ENCODE results near the gene PIP5K1C. TPM values are rescaled to one million over a fixed set of nuclear protein-coding genes. Genes with fewer than 3 reads are reported as not detected.

PIP5K1C gene
- total RNA-seq, 2 experiments from 2014 or later = 7.3 to 7.5 TPM

DNA sequence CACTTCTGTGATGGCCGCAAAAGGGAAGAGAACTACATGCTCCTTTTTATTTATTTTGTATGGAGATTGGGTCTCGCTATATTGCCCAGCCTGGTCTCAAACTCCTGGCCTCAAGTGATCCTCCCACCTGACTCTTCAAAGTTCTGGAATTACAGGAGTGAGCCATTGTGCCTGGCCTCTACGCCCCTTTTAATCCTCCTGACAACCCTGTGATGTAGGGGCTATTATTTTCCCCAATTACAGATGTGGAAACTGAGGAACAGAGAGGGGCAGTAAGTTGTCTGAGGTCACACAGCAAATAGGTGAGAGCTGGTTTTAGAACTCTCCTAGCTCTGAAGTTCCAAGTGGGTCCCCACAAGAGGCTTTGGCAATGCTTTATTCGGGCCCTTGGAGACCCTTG is 19.6 kb upstream of the PIP5K1C start:
- Mint-ChIP-seq H3K4me3 (no peak overlapping the region), H3K4me1 (ENCODE audit: low read depth) (peaks cover 7% of the 10 kb centered on the region), H3K36me3 (ENCODE audit: low read depth) (no peaks in the 10 kb centered on the region), H3K27ac (no peak overlapping the region), H3K27me3 (ENCODE audit: low read depth) (peaks cover 9% of the 10 kb centered on the region), H3K9me3 (no peaks in the 10 kb centered on the region)
- intact Hi-C loops (cut with micrococcal nuclease) = loop anchor here (2.0 kb wide), 1 partner anchor 43 kb away; the partner anchor contains the start of gene MRPL54
- no peak for DNase-seq
- CTCF ChIA-PET = interaction anchor here (0.7 to 1.2 kb wide), 4 partner anchors 27 to 171 kb away, joined by 3 read pairs; no protein-coding TSS in a partner anchor

DNA sequence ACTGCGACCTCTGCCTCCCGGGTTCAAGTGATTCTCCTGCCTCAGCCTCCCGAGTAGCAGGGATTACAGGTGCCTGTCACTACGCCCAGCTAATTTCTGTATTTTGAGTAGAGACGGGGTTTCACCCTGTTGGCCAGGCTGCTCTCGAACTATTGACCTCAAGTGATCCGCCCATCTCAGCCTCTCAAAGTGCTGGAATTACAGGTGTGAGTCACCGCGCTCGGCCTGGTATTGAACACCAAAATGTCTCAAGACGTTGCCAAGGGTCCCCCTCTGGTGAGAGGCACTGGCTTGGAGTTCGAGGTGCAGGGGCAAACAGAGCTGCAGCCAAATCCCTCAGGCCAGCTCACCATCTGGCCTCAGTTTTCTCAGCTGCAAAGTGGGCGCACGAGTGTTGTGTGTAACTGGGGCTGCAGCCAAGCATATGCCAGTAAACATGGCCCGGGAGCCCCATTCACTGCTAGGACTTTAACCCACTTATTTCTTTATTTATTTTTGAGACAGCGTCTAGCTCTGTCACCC is 15.9 kb upstream of the PIP5K1C start:
- Mint-ChIP-seq H3K9me3 (no peaks in the 10 kb centered on the region), H3K4me1 (ENCODE audit: low read depth) (no peaks in the 10 kb centered on the region), H3K27ac (no peak overlapping the region), H3K36me3 (ENCODE audit: low read depth) (no peaks in the 10 kb centered on the region), H3K27me3 (ENCODE audit: low read depth) (peaks cover 4% of the 10 kb centered on the region), H3K4me3 (no peak overlapping the region)
- DNase-seq = no peak
- intact Hi-C loops (cut with micrococcal nuclease) = no loop called here
- CTCF ChIA-PET = interaction anchor here (0.6 kb wide), 1 partner anchor 124 kb away, joined by 4 read pairs; no protein-coding TSS in a partner anchor

DNA sequence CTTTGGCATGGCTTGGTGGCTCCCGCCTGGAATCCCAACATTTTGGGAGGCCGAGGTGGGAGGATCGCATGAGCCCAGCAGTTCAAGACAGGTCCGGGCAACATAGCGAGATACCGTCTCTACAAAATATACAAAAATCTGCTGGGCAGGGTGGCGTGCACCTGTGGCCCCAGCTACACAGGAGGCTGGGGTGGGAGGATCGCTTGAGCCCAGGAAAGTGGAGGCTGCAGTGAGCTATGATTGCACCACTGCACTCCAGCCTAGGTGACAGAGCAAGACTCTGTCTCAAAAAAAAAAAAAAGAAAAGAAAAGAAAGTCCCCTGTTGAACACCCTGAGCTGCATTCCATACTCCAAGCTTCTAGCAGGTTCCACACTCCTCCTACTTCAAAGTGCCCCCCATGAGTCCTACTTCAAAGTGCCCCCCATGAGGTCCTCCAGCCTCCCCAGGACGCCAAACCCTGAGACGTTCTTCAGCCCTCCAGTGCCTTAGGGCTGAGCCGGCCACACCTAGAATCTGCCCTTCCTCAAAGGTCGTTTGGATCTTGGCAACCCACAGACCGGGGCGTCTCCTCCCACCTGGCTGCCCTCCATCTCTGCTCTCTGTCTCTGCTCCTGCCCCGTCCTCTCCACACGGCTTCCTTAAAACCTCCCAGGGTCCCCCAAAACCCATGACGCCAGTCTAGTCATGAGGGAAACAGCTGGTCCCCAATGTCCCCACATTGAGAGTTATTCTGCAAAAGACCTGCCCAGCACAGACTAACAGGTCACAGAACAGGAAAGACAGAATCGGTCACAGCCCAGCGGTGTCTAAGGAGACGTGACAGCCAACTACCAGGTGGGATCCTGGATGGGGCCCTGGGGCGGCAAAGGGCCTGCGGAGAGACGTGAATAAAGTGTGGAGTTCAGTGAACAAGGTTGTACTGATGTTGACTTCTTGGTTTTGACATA is 12.7 kb upstream of the PIP5K1C start:
- no peaks in the 10 kb centered on the region for H3K9me3 Mint-ChIP-seq
- no peak overlapping the region for H3K27ac Mint-ChIP-seq
- no peak overlapping the region for H3K4me3 Mint-ChIP-seq
- H3K4me1 Mint-ChIP-seq (ENCODE audit: low read depth) = no peaks in the 10 kb centered on the region
- H3K27me3 Mint-ChIP-seq (ENCODE audit: low read depth) = peaks cover 2% of the 10 kb centered on the region
- CTCF ChIA-PET = interaction anchor here (0.6 kb wide), 1 partner anchor 8 kb away, joined by 3 read pairs; no protein-coding TSS in a partner anchor
- H3K36me3 Mint-ChIP-seq (ENCODE audit: low read depth) = no peaks in the 10 kb centered on the region
- intact Hi-C loops (cut with micrococcal nuclease) = no loop called here
- no peak for DNase-seq

DNA sequence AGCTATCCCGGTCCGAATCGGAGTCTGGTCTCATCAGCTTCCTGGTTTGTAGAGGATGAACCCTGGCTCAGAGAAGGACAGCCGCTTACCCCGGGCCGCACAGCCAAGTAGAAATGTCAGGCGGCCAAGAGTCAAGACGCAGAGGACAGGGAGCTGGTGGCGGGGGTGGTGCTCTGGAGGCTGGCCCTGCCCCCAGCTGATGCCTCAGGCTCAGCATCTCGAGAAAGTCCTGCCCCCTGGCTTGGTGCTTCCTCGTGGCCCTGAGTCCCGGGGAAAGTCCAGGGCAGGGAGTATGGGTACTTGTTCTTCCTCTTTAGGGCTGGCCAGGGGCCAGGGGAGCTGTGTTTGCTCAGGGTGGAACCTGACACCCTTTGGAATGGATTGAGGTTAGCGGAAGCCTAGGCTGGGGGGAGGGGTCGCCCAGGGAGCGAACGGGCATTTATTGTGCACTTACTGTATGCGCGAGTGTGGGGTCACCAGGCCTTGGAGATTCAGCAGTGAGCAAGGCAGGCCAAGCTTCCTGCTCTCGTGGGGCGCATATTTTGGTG is 10.1 kb upstream of the PIP5K1C start:
- H3K9me3 Mint-ChIP-seq = no peaks in the 10 kb centered on the region
- peaks cover 2% of the 10 kb centered on the region for H3K4me1 Mint-ChIP-seq (ENCODE audit: low read depth)
- no peak overlapping the region for H3K27ac Mint-ChIP-seq
- H3K36me3 Mint-ChIP-seq (ENCODE audit: low read depth) = no peaks in the 10 kb centered on the region
- no peak overlapping the region for H3K4me3 Mint-ChIP-seq
- H3K27me3 Mint-ChIP-seq (ENCODE audit: low read depth) = peaks cover 2% of the 10 kb centered on the region
- intact Hi-C loops (cut with micrococcal nuclease) = no loop called here
- CTCF ChIA-PET = interaction anchor here (0.8 kb wide), 1 partner anchor 16 kb away, joined by 3 read pairs; no protein-coding TSS in a partner anchor
- no peak for DNase-seq

DNA sequence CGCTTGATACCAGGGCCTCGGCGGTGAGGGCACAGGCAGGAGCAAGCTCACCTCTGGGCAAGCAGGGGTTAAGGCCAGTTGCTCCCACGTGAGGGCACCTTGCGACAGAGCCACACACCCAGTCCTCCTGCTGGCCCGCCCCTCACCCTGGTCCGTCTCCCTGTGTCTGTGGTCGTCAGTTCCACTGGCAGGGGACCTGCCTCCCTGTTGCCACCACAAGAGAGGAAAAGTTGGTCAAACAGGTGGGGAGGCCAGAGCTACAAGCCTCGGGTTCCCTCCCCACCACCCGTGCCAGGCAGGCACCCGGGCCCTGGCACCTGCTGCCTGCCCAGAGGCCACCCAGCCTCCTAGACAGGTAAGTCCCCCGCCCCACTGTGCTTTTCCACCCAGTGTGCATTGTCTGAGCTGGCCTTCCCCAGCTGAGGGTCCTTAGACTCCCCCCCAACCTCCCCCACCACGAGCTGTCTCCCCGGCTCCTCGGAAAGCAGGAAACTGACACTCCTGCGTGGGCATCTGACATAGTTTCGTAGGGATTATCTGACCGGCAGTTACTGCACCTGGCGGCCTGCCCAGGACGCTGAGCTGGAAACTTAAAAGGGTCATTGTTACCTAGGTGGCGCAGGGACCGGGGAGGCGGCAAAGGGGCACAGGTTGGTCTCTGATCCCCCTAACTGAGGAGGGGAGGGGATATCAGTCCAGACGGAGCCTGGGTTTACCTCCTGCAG is 8.1 kb upstream of the PIP5K1C start, which contains the start of gene TJP3:
TSS of gene TJP3 (plus strand) at position 178 of the 725 bp plus-strand sequence. CDS start 20,049 bp downstream, outside the sequence.
- no peak within 1 kb of the TSS for H3K4me3 Mint-ChIP-seq
- H3K36me3 Mint-ChIP-seq (ENCODE audit: low read depth) = no peaks in the 10 kb centered on the region
- intact Hi-C loops (cut with micrococcal nuclease) = loop anchor here (10.0 kb wide), 1 partner anchor 124 kb away; the partner anchor contains the start of gene GIPC3
- peaks cover 2% of the 10 kb centered on the region for H3K4me1 Mint-ChIP-seq (ENCODE audit: low read depth)
- H3K27ac Mint-ChIP-seq = no peak within 1 kb of the TSS
- CTCF ChIA-PET = interaction anchor here (0.6 to 1.1 kb wide), 2 partner anchors 21 to 154 kb away, joined by 3 read pairs; no protein-coding TSS in a partner anchor
- peaks cover 2% of the 10 kb centered on the region for H3K27me3 Mint-ChIP-seq (ENCODE audit: low read depth)
- DNase-seq = no peak
- H3K9me3 Mint-ChIP-seq = no peaks in the 10 kb centered on the region

DNA sequence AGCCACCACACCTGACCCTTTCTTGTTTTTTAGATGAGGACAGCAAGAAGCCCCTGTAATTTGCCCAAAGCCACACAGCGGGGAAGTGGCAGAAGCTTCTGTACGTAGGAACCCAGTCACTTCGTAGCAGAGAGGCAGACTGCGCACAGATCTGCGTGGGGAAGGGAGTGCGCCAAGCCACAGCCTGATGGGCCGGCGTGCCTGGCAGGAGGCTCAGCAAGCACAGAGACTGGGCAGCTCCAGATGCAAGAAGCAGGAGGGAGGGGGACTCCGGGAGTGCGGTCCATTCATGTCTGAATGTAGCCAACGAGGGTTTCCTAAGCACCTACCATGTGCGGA is 7.6 kb upstream of the PIP5K1C start:
- H3K9me3 Mint-ChIP-seq = no peaks in the 10 kb centered on the region
- no peaks in the 10 kb centered on the region for H3K36me3 Mint-ChIP-seq (ENCODE audit: low read depth)
- no peak overlapping the region for H3K27ac Mint-ChIP-seq
- H3K4me1 Mint-ChIP-seq (ENCODE audit: low read depth) = peaks cover 2% of the 10 kb centered on the region
- H3K27me3 Mint-ChIP-seq (ENCODE audit: low read depth) = peaks cover 2% of the 10 kb centered on the region
- intact Hi-C loops (cut with micrococcal nuclease) = loop anchor here (10.0 kb wide), 1 partner anchor 123 kb away; the partner anchor contains the start of gene GIPC3
- no peak for DNase-seq
- CTCF ChIA-PET = interaction anchor here (0.6 to 2.0 kb wide), 5 partner anchors 41 to 897 kb away, joined by 3 to 15 read pairs (median 3); no protein-coding TSS in a partner anchor
- H3K4me3 Mint-ChIP-seq = no peak overlapping the region

DNA sequence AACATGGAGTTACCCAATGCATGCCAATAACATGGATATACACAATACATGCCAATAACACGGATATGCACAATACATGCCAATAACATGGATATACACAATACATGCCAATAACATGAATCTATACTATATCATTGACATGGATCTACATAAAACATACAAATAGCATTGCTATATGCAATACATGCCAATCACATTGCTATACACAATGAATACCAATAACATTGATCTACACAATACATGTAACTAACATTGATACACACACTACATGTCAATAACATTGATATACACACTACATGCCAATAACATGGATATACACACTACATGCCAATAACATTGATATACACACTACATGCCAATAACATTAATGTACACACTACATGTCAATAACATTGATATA is 932 bp upstream of the PIP5K1C start:
- intact Hi-C loops (cut with micrococcal nuclease) = loop anchor here (10.0 kb wide), 1 partner anchor 116 kb away; the partner anchor contains the start of gene GIPC3
- no peaks in the 10 kb centered on the region for H3K27me3 Mint-ChIP-seq (ENCODE audit: low read depth)

DNA sequence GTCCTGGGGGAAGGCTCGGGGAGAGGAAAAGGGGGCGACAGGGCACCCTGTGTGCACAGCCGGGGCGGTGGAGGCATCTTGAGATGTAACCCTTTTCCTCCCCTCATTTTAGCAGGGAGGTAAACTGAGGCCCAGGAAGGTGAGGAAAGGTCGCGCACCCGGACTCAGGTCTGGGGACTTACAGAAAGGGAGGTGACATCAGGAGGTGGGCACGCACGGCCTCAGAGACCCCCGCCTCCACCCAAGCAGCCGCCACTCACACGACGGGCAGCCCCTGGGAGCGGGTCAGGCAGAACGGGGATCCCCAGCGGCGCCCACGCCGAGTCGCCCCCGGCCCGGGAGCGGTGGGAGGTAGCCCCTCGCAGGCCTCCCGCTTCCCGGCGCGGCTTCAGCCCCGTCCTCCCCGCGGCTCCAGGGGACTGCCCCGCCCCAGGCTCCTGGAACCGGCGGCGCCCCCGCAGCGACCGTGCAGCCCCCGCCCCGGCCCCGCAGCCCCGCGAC is 477 bp downstream of the PIP5K1C start:
- H3K4me1 Mint-ChIP-seq (ENCODE audit: low read depth) = peaks cover 23% of the 10 kb centered on the region
- H3K27ac Mint-ChIP-seq = peak overlapping the region; percentile 50
- CTCF ChIA-PET = interaction anchor here (0.6 to 2.5 kb wide), 7 partner anchors 9 to 1243 kb away, joined by 3 to 14 read pairs (median 3); partner anchors contain the start of gene LMNB2
- no peak for DNase-seq
- intact Hi-C loops (cut with micrococcal nuclease) = loop anchor here (1.0 to 10.0 kb wide), 4 partner anchors 7 to 115 kb away; partner anchors contain the start of gene GIPC3
- H3K36me3 Mint-ChIP-seq (ENCODE audit: low read depth) = no peaks in the 10 kb centered on the region
- no peaks in the 10 kb centered on the region for H3K9me3 Mint-ChIP-seq
- H3K4me3 Mint-ChIP-seq = peak overlapping the region; percentile 90
- H3K27me3 Mint-ChIP-seq (ENCODE audit: low read depth) = no peaks in the 10 kb centered on the region

More for the DNA sequence above, 932 bp upstream of the PIP5K1C start:
- Mint-ChIP-seq H3K27ac (no peak overlapping the region), H3K4me3 (no peak overlapping the region), H3K9me3 (no peaks in the 10 kb centered on the region), H3K4me1 (ENCODE audit: low read depth) (peaks cover 24% of the 10 kb centered on the region), H3K36me3 (ENCODE audit: low read depth) (no peaks in the 10 kb centered on the region)
- CTCF ChIA-PET = interaction anchor here (0.7 to 3.0 kb wide), 3 partner anchors 10 to 146 kb away, joined by 3 to 14 read pairs (median 11); no protein-coding TSS in a partner anchor
- no peak for DNase-seq

DNA sequence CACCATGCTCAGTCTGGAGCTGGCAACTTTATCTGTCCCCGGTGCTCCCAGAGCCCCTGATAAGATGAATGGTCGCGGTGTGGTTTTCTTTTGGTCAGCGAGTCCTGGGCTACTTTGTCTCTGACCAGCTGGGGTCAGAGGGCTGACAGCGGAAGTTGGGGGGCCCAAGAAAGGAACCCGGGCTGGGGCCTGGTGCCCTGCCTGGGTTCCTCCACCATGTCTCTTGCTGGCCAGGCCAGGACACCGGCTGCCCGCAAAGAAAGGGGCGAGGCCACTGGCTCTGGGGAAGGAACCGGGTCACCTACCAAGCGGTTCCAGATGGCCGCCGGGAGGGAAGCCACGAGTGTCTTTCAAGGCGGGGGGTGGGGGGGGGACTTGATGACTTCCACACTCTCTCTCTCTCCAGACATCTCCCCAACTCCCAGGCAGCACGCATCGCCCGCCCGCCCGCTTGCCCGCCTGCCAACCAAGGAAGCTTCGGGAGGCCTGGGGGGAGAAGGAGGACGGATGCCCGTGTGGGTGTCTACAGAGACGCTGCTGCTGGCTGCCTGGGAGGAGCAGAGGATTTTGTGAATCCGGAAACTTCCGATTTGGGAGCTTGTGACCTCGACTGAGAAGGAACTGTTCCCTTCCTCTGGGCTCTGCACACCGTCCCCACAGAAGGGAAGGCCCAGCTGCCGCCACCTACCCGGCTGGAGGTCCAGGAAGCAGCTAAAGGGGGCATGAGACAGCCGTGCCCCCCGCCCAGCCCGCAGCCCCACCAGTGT is 1.1 kb downstream of the PIP5K1C start:
- Mint-ChIP-seq H3K36me3 (ENCODE audit: low read depth) (no peaks in the 10 kb centered on the region), H3K4me1 (ENCODE audit: low read depth) (peaks cover 24% of the 10 kb centered on the region), H3K4me3 (peak overlapping the region; percentile 90), H3K27ac (peak overlapping the region; percentile 50), H3K27me3 (ENCODE audit: low read depth) (no peaks in the 10 kb centered on the region), H3K9me3 (no peaks in the 10 kb centered on the region)
- CTCF ChIA-PET = interaction anchor here (0.5 to 2.5 kb wide), 4 partner anchors 8 to 382 kb away, joined by 3 to 14 read pairs (median 4); no protein-coding TSS in a partner anchor
- intact Hi-C loops (cut with micrococcal nuclease) = loop anchor here (1.0 kb wide), 1 partner anchor 12 kb away; no protein-coding TSS in a partner anchor
- DNase-seq = peak; percentile 53

DNA sequence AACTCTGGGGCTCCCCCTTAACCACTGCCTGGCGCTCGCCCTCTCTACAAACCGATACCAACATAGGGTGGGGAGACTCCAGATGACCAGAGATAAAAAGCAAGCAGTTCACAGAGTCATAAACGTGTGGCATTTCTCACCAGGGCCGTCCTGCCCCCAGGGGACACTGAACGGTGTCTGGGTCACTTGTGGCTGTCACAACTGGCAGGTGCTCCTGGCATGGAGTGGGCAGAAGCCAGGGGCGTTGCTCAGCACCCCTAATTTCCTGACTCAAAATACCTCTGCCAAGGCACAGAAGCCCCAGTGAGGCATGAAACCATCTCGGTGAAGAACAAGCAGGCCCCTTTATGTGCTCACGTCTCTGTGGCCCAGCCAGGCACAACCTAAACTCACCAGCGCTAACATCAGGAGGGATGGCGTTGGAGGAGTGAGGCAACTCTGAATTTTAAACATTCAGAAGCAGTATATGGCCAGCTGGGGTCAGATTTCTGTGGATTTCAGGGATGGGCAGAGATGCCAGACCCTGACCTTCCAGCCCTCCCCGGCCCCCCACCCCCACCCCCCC is 1.8 kb downstream of the PIP5K1C start:
- Mint-ChIP-seq H3K9me3 (no peaks in the 10 kb centered on the region), H3K27me3 (ENCODE audit: low read depth) (no peaks in the 10 kb centered on the region), H3K4me1 (ENCODE audit: low read depth) (peaks cover 24% of the 10 kb centered on the region), H3K4me3 (peak overlapping the region; percentile 38), H3K36me3 (ENCODE audit: low read depth) (no peaks in the 10 kb centered on the region), H3K27ac (no peak overlapping the region)
- no peak for DNase-seq
- CTCF ChIA-PET = interaction anchor here (0.5 to 1.9 kb wide), 2 partner anchors 28 to 382 kb away, joined by 3 to 4 read pairs; no protein-coding TSS in a partner anchor
- intact Hi-C loops (cut with micrococcal nuclease) = no loop called here

Data from activated naive CD4-positive, alpha-beta T cell treated with anti-CD3 and anti-CD28 coated beads for 36 hours (primary cell).